Measurements from ENCODE around the gene CD151. TPM values are rescaled to one million over a fixed set of nuclear protein-coding genes. Genes with fewer than 3 reads are reported as not detected.

The CD151 gene
- polyA plus RNA-seq, 1 donor (not counting 4 experiments of a cell fraction or from before 2014, with no cell fraction given) = 434 TPM

DNA sequence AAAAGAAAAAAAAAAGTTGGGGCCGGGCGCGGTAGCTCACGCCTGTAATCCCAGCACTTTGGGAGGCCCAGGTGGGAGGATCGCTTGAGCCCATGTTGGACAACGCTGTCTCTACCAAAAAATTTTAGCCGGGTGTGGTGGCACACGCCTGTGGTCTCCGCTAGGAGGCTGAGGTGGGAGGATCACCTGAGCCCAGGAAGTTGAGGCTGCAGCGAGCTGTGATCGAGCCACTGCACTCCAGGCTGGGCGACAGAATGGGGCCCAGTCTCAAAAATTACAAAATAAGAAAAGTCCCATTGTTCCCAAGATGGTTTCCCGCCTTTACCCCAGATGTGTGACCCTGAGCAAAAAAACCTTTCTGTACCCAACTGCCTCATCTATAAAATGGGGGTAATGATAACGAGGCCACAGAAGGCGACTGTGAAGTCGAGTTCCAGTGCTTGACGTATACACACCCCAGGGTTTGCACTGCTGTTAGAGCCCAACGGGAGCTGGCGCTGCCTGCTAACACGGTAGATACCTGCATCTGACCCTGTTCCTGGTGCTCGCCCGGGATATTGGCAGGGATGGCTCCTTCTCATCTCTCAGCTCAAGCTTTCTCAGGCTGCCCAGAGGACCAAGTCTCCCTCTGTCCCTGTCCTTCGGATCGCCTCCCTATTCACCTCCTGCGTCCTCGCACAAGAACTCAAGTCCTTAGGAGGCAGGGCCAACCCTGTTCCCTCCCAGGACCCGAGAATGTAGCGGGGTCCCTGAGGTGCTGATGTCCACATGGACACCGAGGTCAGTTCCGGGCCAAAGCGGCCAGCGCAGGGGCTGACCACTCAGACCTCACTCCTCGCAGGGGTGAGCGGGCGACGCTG is 24.1 kb upstream of the CD151 start:
- peak overlapping the region; percentile 99 for H3K4me2 ChIP-seq (ENCODE audit: control insufficient read depth, extremely low read depth, insufficient read depth, low read depth, low read length)
- H3K27ac ChIP-seq (ENCODE audit: control insufficient read depth, insufficient read depth, low read length) = peak overlapping the region; percentile 95
- peaks cover 22 to 28% of the 10 kb centered on the region in 2 experiments for H3K36me3 ChIP-seq (ENCODE audit: control insufficient read depth in 2 of 2, extremely low read depth in 1 of 2, insufficient read depth in 2 of 2, low read length in 2 of 2)
- H4K20me1 ChIP-seq (ENCODE audit: control insufficient read depth, extremely low read depth, insufficient read depth, low read length) = peaks cover 19% of the 10 kb centered on the region
- dilution Hi-C loops (cut with MboI; ENCODE audit: extremely low pct_ligation_motif_present, low sequenced_read_pairs) = no loop called here
- peaks cover 33% of the 10 kb centered on the region for H3K4me1 ChIP-seq (ENCODE audit: control insufficient read depth, extremely low read depth, insufficient read depth, low read length)
- FAIRE-seq (no peak), DNase-seq (ENCODE audit: low read depth, low spot score) (no peak)
- peak overlapping the region; percentile 96 for H3K9ac ChIP-seq (ENCODE audit: control insufficient read depth, extremely low read depth, insufficient read depth, low read length)
- H3K79me2 ChIP-seq (ENCODE audit: control insufficient read depth, insufficient read depth, low read length) = peaks cover 39% of the 10 kb centered on the region
- H3K9me1 ChIP-seq (ENCODE audit: control insufficient read depth, extremely low read depth, insufficient read depth, low read length) = no peaks in the 10 kb centered on the region
- no peaks in the 10 kb centered on the region for H3K27me3 ChIP-seq (ENCODE audit: control insufficient read depth, extremely low read depth, insufficient read depth, low read length)
- H3K4me3 ChIP-seq (ENCODE audit: control insufficient read depth in 2 of 3, extremely low read depth in 1 of 3, insufficient read depth in 2 of 3, low read depth in 1 of 3, low read length in 3 of 3) = peak overlapping the region; percentile 81 to 98 (median 98)
- H3K9me3 ChIP-seq (ENCODE audit: control insufficient read depth, low read depth, low read length) = no peaks in the 10 kb centered on the region
- peak overlapping the region; percentile 99 for H2AFZ ChIP-seq (ENCODE audit: control insufficient read depth, low read length)
- TF ChIP-seq EZH2 (IDR thresholded peaks at IDR 0.05; ENCODE audit: low read length) = no peak
- TF ChIP-seq CTCF (optimal IDR thresholded peaks at IDR 0.05 in 1 of 3, IDR thresholded peaks at IDR 0.05 in 1 of 3, conservative IDR thresholded peaks at IDR 0.05 in 1 of 3; ENCODE audit: extremely low read depth in 1 of 3, insufficient read depth in 2 of 3, low read length in 3 of 3) = no peak

DNA sequence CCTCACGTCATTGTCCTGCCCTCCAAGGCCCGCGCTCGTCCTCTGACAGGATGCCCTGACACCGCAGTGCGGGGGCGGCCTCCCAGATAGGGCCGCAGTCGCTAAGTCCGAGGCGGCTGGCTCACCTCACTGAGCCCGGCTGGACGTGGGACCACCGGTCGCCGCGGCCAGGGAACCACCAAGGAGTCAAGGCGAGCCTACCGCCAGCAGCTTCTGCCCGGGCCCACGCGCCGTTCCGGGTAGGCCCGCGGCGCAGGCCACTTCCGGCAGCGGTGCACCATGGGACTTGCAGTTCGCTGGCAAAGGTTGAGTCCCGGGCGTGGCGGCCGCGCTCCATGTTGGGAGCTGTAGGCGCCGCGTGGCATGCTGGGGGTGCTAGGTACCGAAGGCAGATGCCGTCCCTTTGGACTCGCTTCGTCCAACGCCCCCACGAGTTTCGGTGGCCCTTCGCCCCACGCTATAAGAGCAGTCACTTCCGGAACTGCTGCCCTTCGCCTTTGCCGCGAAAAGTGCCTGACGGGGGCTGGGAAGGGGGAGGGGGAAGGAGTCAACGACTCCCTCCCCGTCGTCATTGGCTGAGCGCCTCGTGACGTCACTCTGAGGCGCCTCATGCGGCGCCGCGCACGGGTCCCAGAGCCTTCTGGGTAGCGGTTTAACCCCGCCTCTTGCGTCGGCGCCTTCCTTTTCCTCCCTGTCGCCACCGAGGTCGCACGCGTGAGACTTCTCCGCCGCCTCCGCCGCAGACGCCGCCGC is 23.3 kb upstream of the CD151 start, which contains the start of gene RPLP2:
Gene RPLP2, plus strand, starts transcription at position 681 of the 753 bp plus-strand sequence. CDS start 268 bp downstream, outside the sequence.
- H3K27ac ChIP-seq (ENCODE audit: control insufficient read depth, insufficient read depth, low read length) = peak within 1 kb of the TSS; percentile 95
- H3K4me1 ChIP-seq (ENCODE audit: control insufficient read depth, extremely low read depth, insufficient read depth, low read length) = peaks cover 25% of the 10 kb centered on the region
- peak; percentile 66 for DNase-seq (ENCODE audit: low read depth, low spot score)
- FAIRE-seq = peak; percentile 36
- H3K9me3 ChIP-seq (ENCODE audit: control insufficient read depth, low read depth, low read length) = no peaks in the 10 kb centered on the region
- peak within 1 kb of the TSS; percentile 99 for H3K4me2 ChIP-seq (ENCODE audit: control insufficient read depth, extremely low read depth, insufficient read depth, low read depth, low read length)
- no peaks in the 10 kb centered on the region for H3K9me1 ChIP-seq (ENCODE audit: control insufficient read depth, extremely low read depth, insufficient read depth, low read length)
- H3K4me3 ChIP-seq (ENCODE audit: control insufficient read depth in 2 of 3, extremely low read depth in 1 of 3, insufficient read depth in 2 of 3, low read depth in 1 of 3, low read length in 3 of 3) = peak within 1 kb of the TSS; percentile 81 to 98 (median 98)
- H3K79me2 ChIP-seq (ENCODE audit: control insufficient read depth, insufficient read depth, low read length) = peaks cover 39% of the 10 kb centered on the region
- TF ChIP-seq CTCF (optimal IDR thresholded peaks at IDR 0.05 in 1 of 3, IDR thresholded peaks at IDR 0.05 in 1 of 3, conservative IDR thresholded peaks at IDR 0.05 in 1 of 3; ENCODE audit: extremely low read depth in 1 of 3, insufficient read depth in 2 of 3, low read length in 3 of 3) (no peak), EZH2 (IDR thresholded peaks at IDR 0.05; ENCODE audit: low read length) (no peak)
- dilution Hi-C loops (cut with MboI; ENCODE audit: extremely low pct_ligation_motif_present, low sequenced_read_pairs) = no loop called here
- peaks cover 25 to 31% of the 10 kb centered on the region in 2 experiments for H3K36me3 ChIP-seq (ENCODE audit: control insufficient read depth in 2 of 2, extremely low read depth in 1 of 2, insufficient read depth in 2 of 2, low read length in 2 of 2)
- H3K9ac ChIP-seq (ENCODE audit: control insufficient read depth, extremely low read depth, insufficient read depth, low read length) = peak within 1 kb of the TSS; percentile 96
- no peaks in the 10 kb centered on the region for H3K27me3 ChIP-seq (ENCODE audit: control insufficient read depth, extremely low read depth, insufficient read depth, low read length)
- peaks cover 19% of the 10 kb centered on the region for H4K20me1 ChIP-seq (ENCODE audit: control insufficient read depth, extremely low read depth, insufficient read depth, low read length)
- H2AFZ ChIP-seq (ENCODE audit: control insufficient read depth, low read length) = peak within 1 kb of the TSS; percentile 99
